Smooth muscle cell (in vitro differentiated cells): Measurements from ENCODE around the gene TRAF7. TPM values are rescaled to one million over a fixed set of nuclear protein-coding genes. Genes with fewer than 3 reads are reported as not detected.
"Not testable (repeated sequence)": the region's sequence is repeated elsewhere in the genome, so short reads cannot be mapped to it uniquely, and the experiment has no call there.

ENCODE experiments used
- DNase-seq: peaks from one replicate; lab custom pipeline; 2025; ENCODE audit not compliant: unreplicated experiment; lab: John Stamatoyannopoulos, UW
- H2AFZ ChIP-seq: fragments of 200-600 bp; sonication (generic); 2 replicates; pipeline ENCODE4 v1.6.0; 2016; ENCODE audit warnings: antibody characterized with exemption, low read depth, mild to moderate bottlenecking
- H3F3A ChIP-seq: fragments of 200-600 bp; sonication (generic); 2 replicates; pipeline ENCODE4 v1.6.0; 2017; ENCODE audit warnings: antibody characterized with exemption, low read depth
- H3K27ac ChIP-seq: fragments of 200-600 bp; sonication (generic); 2 replicates; pipeline ENCODE4 v1.5.1; 2016; ENCODE audit warnings: low read depth, mild to moderate bottlenecking
- H3K27me3 ChIP-seq: fragments of 200-600 bp; sonication (generic); 2 replicates; pipeline ENCODE4 v1.6.1; 2016; ENCODE audit warnings: low read depth, mild to moderate bottlenecking
- H3K36me3 ChIP-seq: fragments of 200-600 bp; sonication (generic); 2 replicates; pipeline ENCODE4 v1.5.1; 2016; ENCODE audit warnings: low read depth
- H3K4me1 ChIP-seq: fragments of 200-600 bp; sonication (generic); 2 replicates; pipeline ENCODE4 v1.5.1; 2016; ENCODE audit warnings: low read depth
- H3K4me2 ChIP-seq: fragments of 200-600 bp; sonication (generic); 2 replicates; pipeline ENCODE4 v1.6.0; 2016; ENCODE audit warnings: mild to moderate bottlenecking
- H3K4me3 ChIP-seq: fragments of 200-600 bp; sonication (generic); 2 replicates; pipeline ENCODE4 v1.5.1; 2016; ENCODE audit warnings: mild to moderate bottlenecking
- H3K79me2 ChIP-seq: fragments of 200-600 bp; sonication (generic); 2 replicates; pipeline ENCODE4 v1.6.0; 2016; ENCODE audit warnings: low read depth, mild to moderate bottlenecking
- H3K9ac ChIP-seq: fragments of 200-600 bp; sonication (generic); 2 replicates; pipeline ENCODE4 v1.6.0; 2016; ENCODE audit warnings: low read depth
- H3K9me3 ChIP-seq: fragments of 200-600 bp; sonication (generic); replicated peaks from 2 replicates; pipeline ENCODE4 v1.5.1; 2016; ENCODE audit warnings: low read depth
- H4K20me1 ChIP-seq: fragments of 200-600 bp; sonication (generic); 2 replicates; pipeline ENCODE4 v1.6.0; 2016; ENCODE audit warnings: low read depth
- WGBS: methylation state at CpG from one replicate; pipeline ENCODE4 v1.1.7; 2016; ENCODE audit warnings: low lambda C conversion rate; 5-methylcytosine and 5-hydroxymethylcytosine counted together
- polyA plus RNA-seq: library from polyadenylated mRNA; unstranded; fragments of >200 nt; fragmentation: Nextera tagmentation; extraction: Ambion mirVana; gene quantifications from 2 replicates; pipeline ENCODE4 v1.2.1, GENCODE V29; 2016
- total RNA-seq: library from RNA; depleted of rRNA; stranded (reverse); fragments of >200 nt; gene quantifications from 2 replicates; pipeline ENCODE4 v1.2.3, GENCODE V29; 2014

The TRAF7 gene
- total and polyA plus RNA-seq, 2 experiments from 2014 or later = 27.5 to 52.6 TPM

DNA sequence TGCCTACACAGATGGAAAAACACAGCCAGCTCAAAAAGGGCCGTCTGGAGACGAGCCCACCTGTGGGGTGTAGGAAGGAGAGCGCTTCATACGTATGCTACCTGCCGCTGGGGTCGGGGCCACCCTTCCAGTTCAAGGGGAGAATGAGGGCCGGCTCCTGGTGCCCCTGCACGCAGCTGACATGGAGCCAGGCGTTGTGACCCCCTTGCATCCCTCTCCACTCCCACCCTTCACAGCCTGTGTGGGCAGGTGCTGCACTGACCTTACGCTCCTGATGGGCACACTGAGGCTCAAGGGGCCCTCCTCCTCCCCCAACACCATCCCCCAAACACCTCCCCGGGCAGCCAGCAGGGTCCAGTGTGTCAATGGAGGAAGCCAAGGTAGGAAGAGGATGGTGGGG lies 30.0 kb upstream of the TRAF7 start:
- H3K4me2 ChIP-seq = peak overlapping the region; percentile 85
- peaks cover 13% of the 10 kb centered on the region for H3K4me1 ChIP-seq
- H3K36me3 ChIP-seq, H3K9ac ChIP-seq, H3K9me3 ChIP-seq, H3F3A ChIP-seq, H3K27me3 ChIP-seq, DNase-seq, H2AFZ ChIP-seq: not testable (repeated sequence)
- peaks cover 45% of the 10 kb centered on the region for H4K20me1 ChIP-seq
- peak overlapping the region; percentile 91 for H3K27ac ChIP-seq
- WGBS = 61% methylated on average over 4 of the region's 11 CpGs
- peak overlapping the region; percentile 36 for H3K4me3 ChIP-seq
- peaks cover 43% of the 10 kb centered on the region for H3K79me2 ChIP-seq

DNA sequence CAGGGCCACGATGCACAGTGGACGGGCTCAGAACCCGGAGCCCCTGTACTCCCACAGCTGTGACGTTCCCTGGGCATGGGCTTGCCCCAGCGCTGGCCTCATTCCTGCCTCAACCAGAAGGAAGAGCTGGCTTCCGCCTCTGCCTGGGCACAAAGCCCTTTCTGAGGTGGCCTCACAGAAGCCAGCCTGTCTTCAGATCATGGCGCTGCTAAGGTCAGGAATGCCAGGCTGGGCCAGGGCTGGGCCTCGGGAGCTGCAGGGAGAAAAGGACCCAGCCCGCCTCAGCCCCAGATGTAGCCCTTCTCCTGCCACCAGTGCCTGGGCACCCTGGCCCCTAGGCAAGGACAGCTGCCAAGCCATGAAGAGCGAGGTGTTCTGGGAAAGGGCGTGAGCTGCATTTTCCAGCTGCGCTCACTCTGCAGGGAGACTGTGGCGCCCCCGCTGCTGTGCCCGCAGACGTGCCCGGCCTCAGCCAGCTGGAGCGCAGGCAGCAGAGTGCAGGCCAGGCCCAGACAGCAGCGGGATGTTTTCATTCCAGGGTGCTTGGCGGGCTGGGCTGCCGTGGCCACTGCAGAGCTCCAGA lies 29.3 kb upstream of the TRAF7 start:
- H3K4me3 ChIP-seq, H3K27me3 ChIP-seq, H3K9me3 ChIP-seq, H3F3A ChIP-seq, H3K36me3 ChIP-seq, H3K9ac ChIP-seq, DNase-seq, H2AFZ ChIP-seq: not testable (repeated sequence)
- Histone ChIP-seq H3K27ac (peak overlapping the region; percentile 91), H3K4me2 (peak overlapping the region; percentile 47), H4K20me1 (peaks cover 46% of the 10 kb centered on the region), H3K4me1 (peaks cover 13% of the 10 kb centered on the region), H3K79me2 (peaks cover 43% of the 10 kb centered on the region)
- 86% methylated on average over 21 of the region's 21 CpGs for WGBS

- not testable (repeated sequence) for H3K9me3 ChIP-seq, H3K27me3 ChIP-seq, DNase-seq, H3K36me3 ChIP-seq, H3K4me3 ChIP-seq, H3K9ac ChIP-seq, H3F3A ChIP-seq, H2AFZ ChIP-seq
- Histone ChIP-seq H3K4me1 (peaks cover 13% of the 10 kb centered on the region), H3K27ac (peak overlapping the region; percentile 44), H3K4me2 (peak overlapping the region; percentile 77), H3K79me2 (peaks cover 44% of the 10 kb centered on the region), H4K20me1 (peaks cover 46% of the 10 kb centered on the region)
- 89% methylated on average over 31 of the region's 31 CpGs for WGBS
These were observed 28.5 kb upstream of the TRAF7 start for GRCh38 chr16:2126928-2127556.

DNA sequence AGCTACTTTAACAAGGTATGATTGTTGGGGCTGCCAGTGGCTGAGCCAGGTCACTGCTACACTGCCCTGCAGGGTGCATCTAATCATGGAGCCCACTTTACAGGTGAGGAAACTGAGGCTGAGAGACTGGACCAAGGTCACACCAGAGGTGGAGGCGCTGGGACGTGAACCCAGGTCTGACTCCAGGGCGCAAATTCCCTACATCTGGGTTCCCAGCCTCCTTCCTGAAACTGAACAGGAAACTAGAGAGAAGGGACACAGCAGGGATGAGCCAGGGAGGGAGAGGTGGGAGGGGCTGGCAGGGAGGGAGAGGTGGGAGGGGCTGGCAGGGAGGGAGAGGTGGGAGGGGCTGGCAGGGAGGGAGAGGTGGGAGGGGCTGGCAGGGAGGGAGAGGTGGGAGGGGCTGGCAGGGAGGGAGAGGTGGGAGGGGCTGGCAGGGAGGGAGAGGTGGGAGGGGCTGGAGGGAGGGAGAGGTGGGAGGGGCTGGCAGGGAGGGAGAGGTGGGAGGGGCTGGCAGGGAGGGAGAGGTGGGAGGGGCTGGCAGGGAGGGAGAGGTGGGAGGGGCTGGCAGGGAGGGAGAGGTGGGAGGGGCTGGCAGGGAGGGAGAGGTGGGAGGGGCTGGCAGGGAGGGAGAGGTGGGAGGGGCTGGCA lies 27.8 kb upstream of the TRAF7 start:
- H3K9ac ChIP-seq, H3K36me3 ChIP-seq, DNase-seq, H2AFZ ChIP-seq, H3K4me3 ChIP-seq, H3K27me3 ChIP-seq, H3K9me3 ChIP-seq, H3F3A ChIP-seq: not testable (repeated sequence)
- Histone ChIP-seq H4K20me1 (peaks cover 49% of the 10 kb centered on the region), H3K27ac (peak overlapping the region; percentile 44), H3K79me2 (peaks cover 50% of the 10 kb centered on the region), H3K4me2 (peak overlapping the region; percentile 77), H3K4me1 (peaks cover 13% of the 10 kb centered on the region)
- WGBS = 5% methylated on average over 3 of the region's 3 CpGs

DNA sequence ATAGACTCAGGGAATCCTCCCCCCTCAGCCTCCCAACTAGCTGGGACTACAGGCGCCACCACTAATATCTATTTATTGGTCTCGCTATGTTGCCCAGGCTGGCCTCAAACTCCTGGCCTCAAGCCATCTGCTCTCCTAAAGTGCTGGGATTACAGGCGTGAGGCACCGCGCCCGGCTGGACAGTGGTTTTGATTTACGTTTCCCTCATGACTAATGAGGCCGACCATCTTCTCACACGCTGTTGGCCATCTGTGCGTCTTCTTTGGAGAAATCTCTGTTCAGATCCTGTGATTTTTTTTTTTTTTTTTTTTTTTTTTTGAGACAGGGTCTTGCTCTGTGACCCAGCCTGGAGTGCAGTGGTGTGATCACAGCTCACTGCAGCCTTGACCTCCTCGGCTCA lies 26.3 kb upstream of the TRAF7 start:
- H2AFZ ChIP-seq, H3K9ac ChIP-seq, H3K27ac ChIP-seq, DNase-seq, H3K9me3 ChIP-seq, H3K36me3 ChIP-seq, H3K4me2 ChIP-seq, H3K4me3 ChIP-seq, H3K27me3 ChIP-seq, H3F3A ChIP-seq: not testable (repeated sequence)
- H3K79me2 ChIP-seq = peaks cover 52% of the 10 kb centered on the region
- 18% methylated on average over 9 of the region's 11 CpGs for WGBS
- H4K20me1 ChIP-seq = peaks cover 54% of the 10 kb centered on the region
- H3K4me1 ChIP-seq = peaks cover 12% of the 10 kb centered on the region

GRCh38 chr16:2129890-2130447 lies 25.6 kb upstream of the TRAF7 start:
- DNase-seq, H3K4me3 ChIP-seq, H3K9me3 ChIP-seq, H3K27me3 ChIP-seq, H2AFZ ChIP-seq, H3K36me3 ChIP-seq, H3F3A ChIP-seq, H3K4me2 ChIP-seq, H3K4me1 ChIP-seq, H3K9ac ChIP-seq: not testable (repeated sequence)
- WGBS = 70% methylated on average over 21 of the region's 22 CpGs
- peaks cover 53% of the 10 kb centered on the region for H3K79me2 ChIP-seq
- peaks cover 54% of the 10 kb centered on the region for H4K20me1 ChIP-seq
- H3K27ac ChIP-seq = peak overlapping the region; percentile 31

DNA sequence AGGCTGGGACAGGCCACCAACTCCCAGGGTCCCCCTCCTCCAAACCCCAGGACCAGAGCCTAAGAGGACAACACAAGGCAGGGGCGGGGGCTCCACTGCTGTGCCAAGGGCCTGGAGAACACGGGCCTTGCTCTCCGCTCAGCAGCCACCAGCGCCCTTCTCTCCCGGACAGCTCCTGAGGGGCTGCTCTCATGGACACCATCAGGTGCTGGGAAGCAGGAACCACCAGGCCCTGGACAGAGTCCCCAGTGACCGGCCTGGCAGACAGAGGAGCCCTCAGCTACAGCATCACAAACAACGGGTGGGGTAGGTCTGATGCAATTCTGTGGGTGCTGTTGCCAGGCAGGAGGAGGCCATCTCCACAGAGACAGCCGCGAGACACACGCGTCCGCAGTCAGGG lies 21.8 kb upstream of the TRAF7 start:
- Histone ChIP-seq H3K79me2 (peaks cover 37% of the 10 kb centered on the region), H4K20me1 (peaks cover 40% of the 10 kb centered on the region)
- H3K4me2 ChIP-seq, H2AFZ ChIP-seq, H3F3A ChIP-seq, H3K9ac ChIP-seq, H3K36me3 ChIP-seq, H3K4me1 ChIP-seq, DNase-seq, H3K27ac ChIP-seq, H3K4me3 ChIP-seq, H3K27me3 ChIP-seq, H3K9me3 ChIP-seq: not testable (repeated sequence)
- 66% methylated on average over 7 of the region's 12 CpGs for WGBS

DNA sequence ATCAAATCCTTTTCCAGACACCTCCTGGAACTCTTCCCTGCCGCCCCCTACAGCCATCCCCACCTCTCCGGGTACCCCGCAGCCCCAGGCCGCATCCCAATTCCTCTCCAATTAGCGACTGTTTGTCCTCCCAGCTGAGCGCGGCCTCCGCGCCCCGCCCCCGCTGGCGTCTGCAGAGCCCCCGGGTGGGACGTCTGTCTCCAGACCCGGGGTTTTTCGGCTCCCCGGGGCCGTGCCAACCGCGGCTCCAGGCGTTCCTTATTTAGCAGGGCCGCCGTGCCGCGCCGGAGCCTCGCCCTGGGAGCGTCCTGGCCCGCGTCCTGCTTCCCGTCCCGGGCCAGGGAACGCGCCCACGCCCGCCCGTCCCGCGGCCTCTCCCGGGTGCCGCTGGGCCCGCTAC lies 20.5 kb upstream of the TRAF7 start:
- WGBS = 0% methylated on average over 17 of the region's 42 CpGs
- H3K27ac ChIP-seq, H3F3A ChIP-seq, H3K36me3 ChIP-seq, H3K9ac ChIP-seq, H3K4me1 ChIP-seq, H3K9me3 ChIP-seq, H3K27me3 ChIP-seq, H2AFZ ChIP-seq, DNase-seq: not testable (repeated sequence)
- Histone ChIP-seq H4K20me1 (peaks cover 28% of the 10 kb centered on the region), H3K79me2 (peaks cover 36% of the 10 kb centered on the region), H3K4me3 (peak overlapping the region; percentile 75), H3K4me2 (peak overlapping the region; percentile 85)
